Pulmonary artery endothelial cell (primary cell): ENCODE measurements around the gene NUP58. TPM values are rescaled to one million over a fixed set of nuclear protein-coding genes. Genes with fewer than 3 reads are reported as not detected.

Experiments
- DNase-seq: peaks from one replicate; pipeline ENCODE4 v3.0.0-alpha.2; 2011; ENCODE audit warnings: low read depth, low spot score
- total RNA-seq: library from RNA; depleted of rRNA; stranded (reverse); fragments of >200 nt; gene quantifications from 2 replicates; pipeline ENCODE4 v1.2.3, GENCODE V29; 2014

The NUP58 gene
- total RNA-seq, 1 donor from 2014 or later = 56.7 TPM

DNA sequence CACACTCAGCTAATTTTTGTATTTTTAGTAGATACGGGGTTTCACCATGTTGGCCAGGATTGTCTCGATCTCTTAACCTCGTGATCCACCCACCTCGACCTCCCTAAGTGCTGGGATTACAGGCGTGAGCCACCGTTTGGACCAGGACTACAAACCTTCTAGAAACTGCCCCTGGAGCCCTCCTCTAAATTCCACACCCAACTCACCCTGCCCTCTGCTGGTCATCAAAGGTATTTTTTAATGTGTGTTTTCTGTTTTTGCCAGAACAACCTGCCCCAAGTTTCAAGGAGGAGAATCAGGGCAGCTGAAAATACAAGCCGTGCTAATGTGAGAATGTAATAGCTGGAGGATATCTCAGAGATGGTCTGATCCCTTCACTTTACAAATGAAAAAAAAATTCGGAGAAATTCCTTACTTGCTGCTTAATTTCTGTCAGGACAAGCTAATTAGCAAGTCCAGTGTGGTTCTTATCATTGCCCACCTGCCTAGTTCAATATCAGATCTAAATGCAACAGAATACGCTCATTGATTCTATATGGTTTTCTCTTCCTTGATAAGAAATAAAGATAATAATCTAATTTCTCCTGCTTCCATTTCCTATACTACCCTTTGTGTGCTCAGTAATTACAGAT is 74.4 kb downstream of the NUP58 start:
- no peak for DNase-seq

GRCh38 chr13:25377244-25377962 is 76.0 kb downstream of the NUP58 start:
- DNase-seq = no peak

DNA sequence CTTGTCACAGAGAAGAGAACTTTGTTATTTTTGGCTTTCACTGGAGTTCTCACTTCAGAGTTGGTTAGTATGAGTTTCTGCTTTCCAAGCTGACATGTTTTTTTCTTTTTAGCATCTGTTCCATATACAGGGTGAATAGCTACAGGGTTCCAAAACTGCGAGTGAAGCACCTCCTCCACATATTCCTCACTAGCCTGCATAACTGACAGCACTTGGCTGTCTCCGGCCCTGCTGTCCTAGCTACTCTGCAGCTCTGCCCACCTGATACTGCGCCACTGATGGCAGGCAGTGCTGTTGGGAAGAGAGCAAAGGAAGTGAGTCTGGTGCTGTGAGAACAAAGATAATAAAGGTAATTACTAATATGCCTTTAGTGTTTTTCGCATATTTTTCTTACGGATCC is 77.1 kb downstream of the NUP58 start:
- DNase-seq = no peak

DNA sequence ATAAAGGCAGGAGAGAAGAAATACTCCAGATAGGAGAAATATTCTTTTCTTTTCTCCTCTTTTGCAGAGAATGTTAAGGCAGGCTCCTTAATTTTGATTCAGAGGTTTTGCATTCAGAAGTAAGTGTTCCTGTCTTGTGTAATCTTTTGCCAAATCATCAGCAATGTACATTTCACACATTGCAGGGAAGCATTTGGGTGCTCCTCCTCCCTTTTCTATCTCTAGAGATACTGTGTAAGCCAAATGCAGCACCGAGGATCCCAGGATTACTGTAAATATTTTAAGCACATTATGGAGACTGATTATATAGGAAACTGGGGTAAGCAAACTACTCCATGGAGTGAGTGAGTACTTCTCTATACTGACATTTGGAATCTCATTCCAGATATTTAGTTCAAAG is 77.6 kb downstream of the NUP58 start:
- no peak for DNase-seq

DNA sequence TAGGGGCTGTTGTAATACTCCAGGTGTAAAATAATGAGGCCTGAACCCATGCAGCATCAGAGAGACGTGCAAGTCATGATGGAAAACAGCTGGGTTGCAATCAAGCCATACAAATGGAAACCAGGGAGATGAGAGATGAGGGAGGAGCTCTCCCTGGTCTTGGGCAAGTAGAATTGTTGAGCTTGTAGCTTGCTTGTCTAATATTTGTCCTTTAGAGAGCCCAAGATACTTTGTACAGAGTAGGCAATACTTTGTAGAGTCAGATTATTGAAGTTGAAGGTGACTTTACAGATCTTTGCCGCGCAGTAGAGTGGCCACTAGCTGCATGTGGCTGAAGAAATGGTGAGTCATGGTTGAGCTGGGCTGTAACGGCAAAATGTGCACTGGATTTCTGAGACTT is 78.7 kb downstream of the NUP58 start:
- DNase-seq = no peak

DNA sequence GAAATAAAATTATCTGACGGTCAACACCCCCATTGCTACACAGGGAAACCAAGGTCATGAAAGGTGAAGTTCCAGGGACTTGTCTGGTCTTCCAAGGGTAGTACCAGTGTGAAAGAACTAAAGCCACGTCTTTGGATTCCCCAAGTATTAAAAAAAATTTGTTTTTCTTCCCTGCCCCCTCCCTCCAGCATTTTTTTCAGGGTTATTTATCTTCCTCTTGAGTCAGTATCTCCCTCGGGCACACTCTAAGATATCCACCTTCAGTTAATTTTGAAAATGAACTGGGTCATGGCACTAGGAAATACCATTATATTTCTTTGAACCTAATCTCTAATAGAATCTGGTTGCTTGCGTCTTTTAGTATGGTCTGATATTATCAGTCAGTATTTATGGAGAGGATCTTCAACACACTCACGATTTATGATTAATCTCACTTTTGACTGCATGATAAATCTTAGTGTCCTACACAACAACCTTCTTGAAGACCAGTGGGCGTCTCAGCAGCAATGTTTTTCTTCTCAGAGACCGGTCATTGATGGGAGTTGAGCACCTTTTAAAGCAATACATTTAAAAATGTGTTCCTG is 79.4 kb downstream of the NUP58 start:
- no peak for DNase-seq

DNA sequence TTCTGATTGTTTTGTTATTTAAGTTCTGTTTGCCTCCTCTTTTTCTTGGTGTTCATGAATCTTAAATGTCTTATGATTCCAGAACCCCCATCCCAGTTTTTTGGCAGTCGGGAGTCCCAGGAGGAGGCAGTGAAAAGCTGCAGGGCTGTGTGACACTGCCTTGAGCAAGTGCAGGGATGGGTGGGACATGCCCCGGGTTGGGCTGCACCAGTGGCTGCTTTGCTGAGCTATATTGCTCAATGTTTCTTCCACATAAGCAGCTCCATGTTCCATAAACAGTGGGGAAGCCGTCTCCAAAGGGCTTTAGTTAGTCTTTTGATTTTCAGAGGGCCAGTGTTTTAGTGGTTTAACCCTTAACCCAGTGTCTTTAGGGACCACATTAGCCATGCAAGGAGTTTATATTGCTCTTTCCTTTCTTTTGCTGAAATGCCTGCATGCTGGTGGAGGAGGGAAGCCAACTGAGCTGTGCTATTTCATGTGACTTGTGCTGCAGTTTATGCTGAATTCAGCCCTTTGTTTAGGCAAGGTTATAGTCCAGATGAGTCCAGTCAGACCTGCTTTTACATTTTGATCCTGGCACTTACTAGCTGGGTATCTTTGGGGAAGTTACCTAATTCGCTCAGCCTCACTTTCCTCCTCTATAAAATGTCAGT is 83.5 kb downstream of the NUP58 start:
- no peak for DNase-seq

DNA sequence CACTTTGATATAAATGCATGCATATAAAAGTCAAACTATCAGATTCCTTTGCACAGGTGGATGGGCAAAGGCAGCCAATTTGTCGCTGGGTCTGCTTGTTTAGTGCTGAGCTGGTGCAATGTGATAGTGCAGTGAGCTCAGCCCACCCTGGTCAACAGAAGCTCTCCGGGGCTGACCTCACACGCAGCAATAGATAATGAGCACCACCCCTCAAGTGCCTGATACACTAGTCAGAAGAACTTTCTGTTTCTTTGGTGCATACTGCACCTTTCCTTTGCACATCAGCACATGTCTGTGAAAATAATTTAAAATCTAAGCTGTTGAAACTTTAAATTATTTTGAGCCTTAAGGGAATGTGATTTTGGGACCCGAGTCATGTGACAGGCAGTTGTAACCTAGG is 90.5 kb downstream of the NUP58 start:
- no peak for DNase-seq

Other genes with a start within 250 kb of the NUP58 start
- gene PABPC3, start 205.5 kb upstream of the NUP58 start, total RNA-seq = 0.07 and 0.11 TPM in 2 replicates
- not detected in 2 replicates for gene AMER2, start 129.3 kb upstream of the NUP58 start, total RNA-seq
- 29.3 and 29.6 TPM in 2 replicates for gene MTMR6, start 14.1 kb upstream of the NUP58 start, total RNA-seq
- 0.07 and 0.11 TPM in 2 replicates for gene ATP8A2, start 70.3 kb downstream of the NUP58 start, total RNA-seq